Measurements from ENCODE around the gene MRTFB.

DNA sequence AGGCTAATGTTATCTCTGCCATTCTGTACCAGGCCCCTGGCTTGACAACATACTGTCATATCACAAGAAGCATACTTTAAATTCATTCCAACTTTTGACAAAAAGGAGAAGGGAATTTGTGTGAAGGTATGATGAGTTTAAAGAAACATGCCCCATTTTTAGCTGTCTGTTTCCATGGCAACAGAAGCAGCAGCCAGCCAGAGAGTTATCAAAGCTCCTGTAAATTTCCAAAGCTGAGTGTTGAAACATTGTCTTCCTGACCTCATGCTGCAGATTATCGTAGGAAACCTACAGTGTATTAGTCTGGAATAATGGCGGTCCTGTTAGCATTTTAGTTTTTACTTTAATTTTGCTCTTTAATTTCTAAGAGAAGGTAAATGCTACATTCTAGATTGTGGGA lies 124.9 kb downstream of the MRTFB start:
- TF ChIP-seq, protein P1, sequence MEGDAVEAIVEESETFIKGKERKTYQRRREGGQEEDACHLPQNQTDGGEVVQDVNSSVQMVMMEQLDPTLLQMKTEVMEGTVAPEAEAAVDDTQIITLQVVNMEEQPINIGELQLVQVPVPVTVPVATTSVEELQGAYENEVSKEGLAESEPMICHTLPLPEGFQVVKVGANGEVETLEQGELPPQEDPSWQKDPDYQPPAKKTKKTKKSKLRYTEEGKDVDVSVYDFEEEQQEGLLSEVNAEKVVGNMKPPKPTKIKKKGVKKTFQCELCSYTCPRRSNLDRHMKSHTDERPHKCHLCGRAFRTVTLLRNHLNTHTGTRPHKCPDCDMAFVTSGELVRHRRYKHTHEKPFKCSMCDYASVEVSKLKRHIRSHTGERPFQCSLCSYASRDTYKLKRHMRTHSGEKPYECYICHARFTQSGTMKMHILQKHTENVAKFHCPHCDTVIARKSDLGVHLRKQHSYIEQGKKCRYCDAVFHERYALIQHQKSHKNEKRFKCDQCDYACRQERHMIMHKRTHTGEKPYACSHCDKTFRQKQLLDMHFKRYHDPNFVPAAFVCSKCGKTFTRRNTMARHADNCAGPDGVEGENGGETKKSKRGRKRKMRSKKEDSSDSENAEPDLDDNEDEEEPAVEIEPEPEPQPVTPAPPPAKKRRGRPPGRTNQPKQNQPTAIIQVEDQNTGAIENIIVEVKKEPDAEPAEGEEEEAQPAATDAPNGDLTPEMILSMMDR (IDR thresholded peaks at IDR 0.05) = no peak
- no peak for TF ChIP-seq POLR2A (IDR thresholded peaks at IDR 0.05)
